ENCODE results near the gene PBX4.

PBX4 gene

GRCh38 chr19:19543640-19544039, 74.8 kb downstream of the PBX4 start:
- no peak overlapping the region for H3K27ac ChIP-seq (ENCODE audit: low read depth, low read length)
- no peak overlapping the region for H2AFZ ChIP-seq (ENCODE audit: low read depth, low read length, severe bottlenecking)
- no peaks in the 10 kb centered on the region for H3F3A ChIP-seq (ENCODE audit: insufficient read depth)
- H3K9ac ChIP-seq (ENCODE audit: low read length): no peak overlapping the region
- no peaks in the 10 kb centered on the region for H3K9me2 ChIP-seq (replicated peaks; ENCODE audit: insufficient read depth, low read length)
- no peak overlapping the region for H3K4me3 ChIP-seq (ENCODE audit: insufficient read depth, low read length, poor library complexity, severe bottlenecking)
- no peaks in the 10 kb centered on the region for H3K79me2 ChIP-seq (ENCODE audit: insufficient read depth, low read length)
- H4K20me1 ChIP-seq (ENCODE audit: low read depth, low read length): no peaks in the 10 kb centered on the region
- no peak overlapping the region for H3K4me2 ChIP-seq (ENCODE audit: low read depth, low read length, poor library complexity, severe bottlenecking)
- no peaks in the 10 kb centered on the region for H3K27me3 ChIP-seq (ENCODE audit: low read length)
- no peaks in the 10 kb centered on the region for H3K36me3 ChIP-seq (ENCODE audit: low read length)
- H3K9me3 ChIP-seq (ENCODE audit: insufficient read depth, low read length): no peaks in the 10 kb centered on the region
- TF ChIP-seq, protein P1, sequence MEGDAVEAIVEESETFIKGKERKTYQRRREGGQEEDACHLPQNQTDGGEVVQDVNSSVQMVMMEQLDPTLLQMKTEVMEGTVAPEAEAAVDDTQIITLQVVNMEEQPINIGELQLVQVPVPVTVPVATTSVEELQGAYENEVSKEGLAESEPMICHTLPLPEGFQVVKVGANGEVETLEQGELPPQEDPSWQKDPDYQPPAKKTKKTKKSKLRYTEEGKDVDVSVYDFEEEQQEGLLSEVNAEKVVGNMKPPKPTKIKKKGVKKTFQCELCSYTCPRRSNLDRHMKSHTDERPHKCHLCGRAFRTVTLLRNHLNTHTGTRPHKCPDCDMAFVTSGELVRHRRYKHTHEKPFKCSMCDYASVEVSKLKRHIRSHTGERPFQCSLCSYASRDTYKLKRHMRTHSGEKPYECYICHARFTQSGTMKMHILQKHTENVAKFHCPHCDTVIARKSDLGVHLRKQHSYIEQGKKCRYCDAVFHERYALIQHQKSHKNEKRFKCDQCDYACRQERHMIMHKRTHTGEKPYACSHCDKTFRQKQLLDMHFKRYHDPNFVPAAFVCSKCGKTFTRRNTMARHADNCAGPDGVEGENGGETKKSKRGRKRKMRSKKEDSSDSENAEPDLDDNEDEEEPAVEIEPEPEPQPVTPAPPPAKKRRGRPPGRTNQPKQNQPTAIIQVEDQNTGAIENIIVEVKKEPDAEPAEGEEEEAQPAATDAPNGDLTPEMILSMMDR (IDR thresholded peaks at IDR 0.05; ENCODE audit: insufficient read depth, low read length, poor library complexity, severe bottlenecking): no peak
- TF ChIP-seq EZH2phosphoT487 (conservative IDR thresholded peaks at IDR 0.05; ENCODE audit: low read length): no peak

- H3K4me3 ChIP-seq (ENCODE audit: insufficient read depth, low read length, poor library complexity, severe bottlenecking): no peak overlapping the region
- H3K79me2 ChIP-seq (ENCODE audit: insufficient read depth, low read length): no peaks in the 10 kb centered on the region
- no peaks in the 10 kb centered on the region for H3K9me2 ChIP-seq (replicated peaks; ENCODE audit: insufficient read depth, low read length)
- H2AFZ ChIP-seq (ENCODE audit: low read depth, low read length, severe bottlenecking): no peak overlapping the region
- H3K27ac ChIP-seq (ENCODE audit: low read depth, low read length): no peak overlapping the region
- no peaks in the 10 kb centered on the region for H3K27me3 ChIP-seq (ENCODE audit: low read length)
- H3K9me3 ChIP-seq (ENCODE audit: insufficient read depth, low read length): no peaks in the 10 kb centered on the region
- no peaks in the 10 kb centered on the region for H4K20me1 ChIP-seq (ENCODE audit: low read depth, low read length)
- H3F3A ChIP-seq (ENCODE audit: insufficient read depth): no peaks in the 10 kb centered on the region
- H3K4me2 ChIP-seq (ENCODE audit: low read depth, low read length, poor library complexity, severe bottlenecking): no peak overlapping the region
- no peak overlapping the region for H3K9ac ChIP-seq (ENCODE audit: low read length)
- no peaks in the 10 kb centered on the region for H3K36me3 ChIP-seq (ENCODE audit: low read length)
- no peak for TF ChIP-seq EZH2phosphoT487 (conservative IDR thresholded peaks at IDR 0.05; ENCODE audit: low read length)
- TF ChIP-seq, protein P1 (IDR thresholded peaks at IDR 0.05; ENCODE audit: insufficient read depth, low read length, poor library complexity, severe bottlenecking): no peak
Observed at GRCh38 chr19:19543101-19543500, 75.4 kb downstream of the PBX4 start.

GRCh38 chr19:19542507-19542906, 76.0 kb downstream of the PBX4 start:
- Histone ChIP-seq H2AFZ (ENCODE audit: low read depth, low read length, severe bottlenecking) (no peak overlapping the region), H4K20me1 (ENCODE audit: low read depth, low read length) (no peaks in the 10 kb centered on the region), H3K79me2 (ENCODE audit: insufficient read depth, low read length) (no peaks in the 10 kb centered on the region), H3K27ac (ENCODE audit: low read depth, low read length) (no peak overlapping the region), H3K36me3 (ENCODE audit: low read length) (no peaks in the 10 kb centered on the region), H3K4me3 (ENCODE audit: insufficient read depth, low read length, poor library complexity, severe bottlenecking) (no peak overlapping the region), H3K27me3 (ENCODE audit: low read length) (no peaks in the 10 kb centered on the region), H3K9me3 (ENCODE audit: insufficient read depth, low read length) (no peaks in the 10 kb centered on the region), H3K4me2 (ENCODE audit: low read depth, low read length, poor library complexity, severe bottlenecking) (no peak overlapping the region), H3K9ac (ENCODE audit: low read length) (no peak overlapping the region), H3F3A (ENCODE audit: insufficient read depth) (no peaks in the 10 kb centered on the region), H3K9me2 (replicated peaks; ENCODE audit: insufficient read depth, low read length) (no peaks in the 10 kb centered on the region)
- TF ChIP-seq, protein P1 (IDR thresholded peaks at IDR 0.05; ENCODE audit: insufficient read depth, low read length, poor library complexity, severe bottlenecking): no peak
- TF ChIP-seq EZH2phosphoT487 (conservative IDR thresholded peaks at IDR 0.05; ENCODE audit: low read length): no peak
